RWPE2 (cell line): ENCODE measurements around the gene LZTR1.

Experiments used
- ATAC-seq: fragments of 200-7000 bp; cut with Tn5 transposase; 3 replicates; pipeline ENCODE4 v1.9.1; 2021; ENCODE audit warnings: low read depth
- DNase-seq: peaks from one replicate; pipeline ENCODE4 v3.0.0-alpha.2; 2020; ENCODE audit warnings: low spot score
- H3K27ac ChIP-seq: fragments of 450-650 bp; 2 replicates; pipeline ENCODE4 v1.5.1; 2017; ENCODE audit warnings: mild to moderate bottlenecking; ENCODE audit not compliant: poor library complexity, severe bottlenecking
- H3K27me3 ChIP-seq: fragments of 250-450 bp; sonication (Bioruptor Pico); 2 replicates; pipeline ENCODE4 v1.5.1; 2021; ENCODE audit warnings: mild to moderate bottlenecking, moderate library complexity; ENCODE audit not compliant: insufficient read depth, poor library complexity, severe bottlenecking
- H3K36me3 ChIP-seq: fragments of 250-450 bp; sonication (Bioruptor Pico); 2 replicates; pipeline ENCODE4 v1.5.1; 2020; ENCODE audit warnings: low read depth, mild to moderate bottlenecking, moderate library complexity
- H3K4me1 ChIP-seq: fragments of 250-450 bp; sonication (Bioruptor Pico); 2 replicates; pipeline ENCODE4 v1.5.1; 2021; ENCODE audit warnings: mild to moderate bottlenecking, moderate library complexity; ENCODE audit not compliant: insufficient read depth, poor library complexity, severe bottlenecking
- H3K4me3 ChIP-seq: fragments of 250-450 bp; sonication (Bioruptor Pico); 2 replicates; pipeline ENCODE4 v1.5.1; 2021; ENCODE audit warnings: mild to moderate bottlenecking, moderate library complexity; ENCODE audit not compliant: severe bottlenecking
- H3K9me3 ChIP-seq: fragments of 250-450 bp; sonication (Bioruptor Pico); 2 replicates; pipeline ENCODE4 v1.5.1; 2021; ENCODE audit warnings: mild to moderate bottlenecking, moderate library complexity; ENCODE audit not compliant: severe bottlenecking
- TF ChIP-seq, protein P1 (sequence below): fragments of 450-650 bp; IDR thresholded peaks from one replicate; pipeline ENCODE4 v1.5.1; 2017; ENCODE audit warnings: mild to moderate bottlenecking, moderate library complexity; ENCODE audit not compliant: poor library complexity, severe bottlenecking

LZTR1 gene

DNA sequence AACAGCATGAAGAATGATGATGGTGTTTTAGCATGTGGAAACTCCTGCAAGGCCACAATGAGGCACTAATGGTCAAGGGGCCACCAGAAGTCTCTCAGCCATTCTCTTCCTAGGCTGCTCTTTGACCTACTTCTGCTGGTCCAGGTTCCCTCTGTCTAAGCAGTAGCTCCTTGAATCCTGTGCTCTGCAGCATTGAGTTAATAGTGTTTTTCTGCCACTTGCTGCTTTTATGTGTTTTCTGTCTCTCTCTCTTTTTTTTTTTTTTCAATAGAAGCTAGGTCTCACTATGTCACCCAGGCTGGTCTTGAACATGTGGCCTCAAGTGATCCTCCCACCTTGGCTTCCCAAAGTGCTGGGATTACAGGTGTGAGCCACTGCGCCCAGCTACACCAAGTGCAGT is 35.1 kb upstream of the LZTR1 start:
- no peaks in the 10 kb centered on the region for H3K9me3 ChIP-seq
- TF ChIP-seq, protein P1, sequence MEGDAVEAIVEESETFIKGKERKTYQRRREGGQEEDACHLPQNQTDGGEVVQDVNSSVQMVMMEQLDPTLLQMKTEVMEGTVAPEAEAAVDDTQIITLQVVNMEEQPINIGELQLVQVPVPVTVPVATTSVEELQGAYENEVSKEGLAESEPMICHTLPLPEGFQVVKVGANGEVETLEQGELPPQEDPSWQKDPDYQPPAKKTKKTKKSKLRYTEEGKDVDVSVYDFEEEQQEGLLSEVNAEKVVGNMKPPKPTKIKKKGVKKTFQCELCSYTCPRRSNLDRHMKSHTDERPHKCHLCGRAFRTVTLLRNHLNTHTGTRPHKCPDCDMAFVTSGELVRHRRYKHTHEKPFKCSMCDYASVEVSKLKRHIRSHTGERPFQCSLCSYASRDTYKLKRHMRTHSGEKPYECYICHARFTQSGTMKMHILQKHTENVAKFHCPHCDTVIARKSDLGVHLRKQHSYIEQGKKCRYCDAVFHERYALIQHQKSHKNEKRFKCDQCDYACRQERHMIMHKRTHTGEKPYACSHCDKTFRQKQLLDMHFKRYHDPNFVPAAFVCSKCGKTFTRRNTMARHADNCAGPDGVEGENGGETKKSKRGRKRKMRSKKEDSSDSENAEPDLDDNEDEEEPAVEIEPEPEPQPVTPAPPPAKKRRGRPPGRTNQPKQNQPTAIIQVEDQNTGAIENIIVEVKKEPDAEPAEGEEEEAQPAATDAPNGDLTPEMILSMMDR: no peak
- H3K4me1 ChIP-seq: peaks cover 40% of the 10 kb centered on the region
- DNase-seq (no peak), ATAC-seq (no peak)
- peaks cover 40% of the 10 kb centered on the region for H3K36me3 ChIP-seq
- no peak overlapping the region for H3K4me3 ChIP-seq
- peak overlapping the region; percentile 81 for H3K27ac ChIP-seq
- no peaks in the 10 kb centered on the region for H3K27me3 ChIP-seq

DNA sequence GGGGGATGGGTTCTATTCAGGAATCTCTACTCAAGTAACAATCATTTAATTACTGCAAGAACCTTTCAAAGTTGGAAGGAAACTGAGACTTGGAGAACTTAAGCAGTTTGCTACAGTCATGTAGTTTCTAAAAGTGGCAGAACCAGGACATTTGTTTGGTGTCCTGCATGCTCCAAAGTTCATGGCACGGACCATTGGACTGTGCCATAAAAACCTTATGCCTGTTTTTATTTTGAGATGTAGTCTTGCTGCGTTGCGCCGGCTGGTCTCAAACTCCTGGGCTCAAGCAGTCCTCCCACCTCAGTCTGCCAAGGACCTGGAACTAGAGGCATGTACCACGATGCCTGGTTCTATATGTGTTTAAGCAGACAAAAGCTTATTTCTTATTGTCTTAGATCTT is 33.6 kb upstream of the LZTR1 start:
- DNase-seq (no peak), ATAC-seq (no peak)
- Histone ChIP-seq H3K36me3 (peaks cover 51% of the 10 kb centered on the region), H3K4me3 (no peak overlapping the region), H3K4me1 (peaks cover 48% of the 10 kb centered on the region), H3K27ac (no peak overlapping the region), H3K9me3 (no peaks in the 10 kb centered on the region), H3K27me3 (no peaks in the 10 kb centered on the region)
- TF ChIP-seq, protein P1: no peak

DNA sequence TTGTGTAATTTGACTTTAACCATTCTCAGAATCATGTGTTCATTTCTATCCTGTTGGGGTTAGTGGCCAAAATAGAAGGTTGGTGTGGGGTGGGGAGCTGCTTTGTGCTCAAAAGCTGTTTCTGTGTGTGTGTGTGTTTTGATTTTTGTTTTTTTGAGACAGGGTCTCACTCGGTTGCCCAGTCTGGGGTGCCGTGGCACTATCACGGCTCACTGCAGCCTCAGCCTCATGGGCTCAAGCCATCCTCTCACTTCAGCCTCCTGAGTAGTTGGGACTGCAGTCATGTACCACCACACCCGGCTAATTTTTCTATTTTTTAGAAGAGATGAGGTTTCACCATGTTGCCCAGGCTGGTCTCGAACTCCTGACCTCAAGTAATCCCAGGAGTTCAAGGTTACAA is 33.1 kb upstream of the LZTR1 start:
- no peak overlapping the region for H3K27ac ChIP-seq
- no peaks in the 10 kb centered on the region for H3K27me3 ChIP-seq
- peaks cover 55% of the 10 kb centered on the region for H3K36me3 ChIP-seq
- no peak for ATAC-seq
- DNase-seq: no peak
- no peak overlapping the region for H3K4me3 ChIP-seq
- H3K9me3 ChIP-seq: no peaks in the 10 kb centered on the region
- TF ChIP-seq, protein P1: no peak
- peaks cover 52% of the 10 kb centered on the region for H3K4me1 ChIP-seq

DNA sequence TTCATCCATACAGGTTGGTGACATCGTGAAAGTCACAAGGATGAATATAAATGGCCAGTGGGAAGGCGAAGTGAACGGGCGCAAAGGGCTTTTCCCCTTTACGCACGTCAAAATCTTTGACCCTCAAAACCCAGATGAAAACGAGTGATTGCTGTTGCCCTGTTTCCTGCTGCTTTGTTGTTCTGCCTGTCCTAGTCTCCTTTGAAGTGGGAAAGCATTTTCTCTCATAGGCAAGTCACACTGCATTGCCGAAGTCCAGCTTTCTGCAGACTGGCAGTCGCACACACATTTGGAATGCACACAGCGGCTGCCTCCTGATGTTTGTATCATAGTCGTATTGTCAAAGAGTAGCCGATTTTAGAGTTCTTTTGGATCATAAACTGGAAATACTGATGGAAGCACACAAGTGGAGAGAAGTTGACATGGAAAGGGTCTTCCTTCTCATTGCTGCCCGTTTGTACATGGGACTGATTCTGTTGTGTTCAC is 32.4 kb upstream of the LZTR1 start:
- peaks cover 62% of the 10 kb centered on the region for H3K36me3 ChIP-seq
- H3K4me3 ChIP-seq: no peak overlapping the region
- TF ChIP-seq, protein P1: no peak
- peak overlapping the region; percentile 85 for H3K27ac ChIP-seq
- no peaks in the 10 kb centered on the region for H3K9me3 ChIP-seq
- DNase-seq: no peak
- no peak for ATAC-seq
- peaks cover 54% of the 10 kb centered on the region for H3K4me1 ChIP-seq
- no peaks in the 10 kb centered on the region for H3K27me3 ChIP-seq

DNA sequence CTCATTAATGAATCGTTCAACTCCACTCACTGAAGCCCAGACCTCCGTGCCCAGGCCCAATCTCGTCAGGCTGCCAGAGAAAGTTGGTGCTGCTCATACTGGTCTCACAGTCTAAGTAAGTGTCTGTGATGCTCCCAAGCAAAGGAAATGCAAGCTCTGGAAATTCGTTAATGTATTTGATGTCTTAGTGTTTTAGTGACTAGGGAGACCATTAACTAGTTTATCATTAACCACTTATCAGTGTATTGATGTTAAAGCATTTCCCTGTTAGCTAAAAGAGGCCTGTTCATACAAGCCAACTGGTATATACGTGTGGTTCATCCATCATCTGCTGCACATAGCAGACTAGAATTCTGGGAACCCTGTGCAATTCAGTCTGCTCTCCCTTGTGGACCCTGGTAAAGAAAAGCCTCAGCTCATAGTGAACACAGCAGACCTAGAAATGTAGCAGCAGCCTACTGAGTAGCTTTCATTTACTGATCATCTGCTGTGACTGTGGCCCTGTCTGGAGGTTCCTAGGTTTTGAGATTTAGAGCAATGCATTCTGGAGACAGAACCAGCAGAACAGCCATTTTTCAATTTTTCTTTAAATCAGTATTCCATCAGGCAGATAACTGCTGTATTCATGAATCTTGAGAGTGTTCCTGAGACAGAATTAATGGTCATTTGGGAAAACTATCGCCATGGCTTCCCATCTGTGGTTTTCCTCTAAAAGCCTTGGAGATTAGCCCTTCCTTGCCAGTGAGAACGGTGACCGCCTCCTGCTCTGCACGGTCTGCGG is 30.8 kb upstream of the LZTR1 start:
- Histone ChIP-seq H3K36me3 (peaks cover 63% of the 10 kb centered on the region), H3K4me3 (no peak overlapping the region), H3K4me1 (peaks cover 46% of the 10 kb centered on the region), H3K9me3 (no peaks in the 10 kb centered on the region), H3K27me3 (no peaks in the 10 kb centered on the region), H3K27ac (peak overlapping the region; percentile 85)
- ATAC-seq (no peak), DNase-seq (no peak)
- TF ChIP-seq, protein P1: no peak
